GM18870 (cell line): ENCODE data around the gene SH3BP2.

Experiments
- ATAC-seq: cut with Tn5 transposase; IDR thresholded peaks from one replicate; pipeline ENCODE4 v1.9.1; 2021; ENCODE audit warnings: moderate library complexity; ENCODE audit not compliant: unreplicated experiment

Gene SH3BP2

DNA sequence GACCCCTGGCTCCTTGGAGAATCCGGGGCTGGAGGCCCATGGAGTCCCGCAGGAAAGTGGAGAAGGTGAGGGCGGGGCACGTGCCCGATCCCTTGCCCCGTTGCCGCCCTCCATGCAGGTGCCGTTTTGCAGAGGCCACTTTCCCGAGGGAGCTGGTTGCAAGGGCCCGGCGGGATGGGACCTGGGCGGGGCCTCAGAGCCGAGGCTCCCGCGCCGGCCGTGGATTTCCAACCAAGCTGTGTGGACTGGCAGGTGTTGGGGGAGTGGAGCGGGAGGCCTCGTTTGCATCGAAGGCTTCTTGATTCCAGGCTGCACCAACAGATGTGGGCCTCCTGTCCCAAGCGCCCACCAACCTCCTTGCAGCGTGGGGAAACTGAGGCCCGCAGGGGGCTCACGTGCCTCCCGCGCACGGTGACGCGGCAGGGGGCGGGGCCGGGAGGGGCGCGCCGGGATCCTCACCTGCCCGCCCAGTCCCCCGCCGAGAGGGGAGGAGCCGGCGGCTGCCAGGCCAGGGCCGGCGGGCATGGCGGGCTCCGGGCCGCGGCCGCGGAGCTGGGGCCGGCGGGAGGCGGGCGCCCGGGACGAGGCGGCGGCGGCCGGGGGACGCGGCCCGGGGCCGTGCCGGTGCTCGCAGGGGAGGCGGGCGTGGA, 24.9 kb downstream of the SH3BP2 start:
- no peak for ATAC-seq

DNA sequence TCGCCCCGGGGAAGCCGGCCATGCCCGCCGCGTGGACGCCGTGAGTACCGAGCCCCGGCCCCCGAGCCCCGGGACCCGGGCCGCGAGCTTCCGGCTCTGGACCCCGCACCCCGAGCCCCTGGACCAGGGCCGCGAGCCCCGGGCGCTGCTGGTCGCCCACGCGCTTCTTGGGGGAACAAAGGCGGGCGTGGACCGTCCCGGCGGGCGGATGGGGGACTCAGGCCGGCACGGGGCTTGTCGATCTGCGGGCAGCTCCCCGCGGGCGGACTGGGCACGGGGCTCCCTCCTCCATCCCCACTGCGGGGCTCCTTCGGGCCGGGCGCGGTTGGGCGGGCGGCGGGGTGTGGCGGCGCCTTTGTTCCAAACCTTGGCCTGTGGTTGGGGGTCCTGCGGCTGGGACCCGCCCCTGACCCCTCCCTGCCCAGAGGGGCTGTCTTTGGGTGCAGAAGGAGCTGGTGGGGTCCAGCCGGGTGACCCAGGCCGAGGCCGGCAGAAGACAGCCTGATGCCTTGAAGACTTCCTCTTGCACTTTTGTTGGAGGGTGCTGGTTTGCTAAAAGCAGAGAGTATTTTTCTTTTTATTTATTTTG, 25.6 kb downstream of the SH3BP2 start:
- no peak for ATAC-seq

DNA sequence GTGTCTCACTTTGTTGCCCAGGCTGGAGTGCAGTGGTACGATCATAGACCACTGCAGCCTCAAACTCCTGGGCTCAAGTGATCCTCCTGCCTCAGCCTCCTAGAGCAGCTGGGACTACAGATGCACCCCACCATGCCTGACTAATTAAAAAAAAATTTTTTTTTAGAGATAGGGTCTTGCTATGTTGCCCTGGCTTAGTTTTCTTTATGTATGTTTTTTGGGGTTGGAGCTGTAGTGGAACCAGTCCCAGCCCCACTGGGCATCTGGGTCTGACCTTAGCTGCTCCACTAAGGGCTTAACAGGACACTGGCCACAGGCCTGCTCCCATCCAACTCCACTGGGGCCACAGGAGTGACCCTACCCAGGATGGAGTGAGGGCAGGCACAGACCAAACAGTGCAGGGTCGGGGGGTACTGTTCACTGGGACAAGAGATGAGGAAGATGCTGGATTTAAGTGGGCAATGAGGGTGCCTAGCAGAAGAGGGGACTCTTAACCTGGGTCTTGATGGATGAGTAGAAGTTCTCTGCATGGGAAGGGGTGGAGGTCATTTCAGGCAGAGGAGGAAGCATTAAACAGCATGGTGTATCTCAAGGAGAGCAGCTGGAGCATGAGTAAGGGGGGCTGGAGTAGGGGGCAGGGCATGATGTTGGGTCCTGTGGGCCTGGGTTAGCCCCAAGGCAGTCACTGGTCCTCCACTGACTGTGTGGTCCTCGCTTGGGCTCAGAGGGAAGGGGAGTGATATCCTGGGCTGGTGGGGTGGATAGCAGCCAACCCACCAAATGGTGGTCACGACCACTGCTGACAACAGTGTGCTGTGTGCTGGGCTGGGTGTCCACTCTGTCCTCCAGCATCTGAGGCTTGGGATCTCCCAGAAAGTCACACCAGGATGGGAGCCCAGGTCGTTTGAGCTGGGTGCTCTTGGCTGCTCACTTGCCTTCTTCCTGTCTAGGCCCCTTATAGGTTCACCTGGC, 26.6 kb downstream of the SH3BP2 start:
- no peak for ATAC-seq

DNA sequence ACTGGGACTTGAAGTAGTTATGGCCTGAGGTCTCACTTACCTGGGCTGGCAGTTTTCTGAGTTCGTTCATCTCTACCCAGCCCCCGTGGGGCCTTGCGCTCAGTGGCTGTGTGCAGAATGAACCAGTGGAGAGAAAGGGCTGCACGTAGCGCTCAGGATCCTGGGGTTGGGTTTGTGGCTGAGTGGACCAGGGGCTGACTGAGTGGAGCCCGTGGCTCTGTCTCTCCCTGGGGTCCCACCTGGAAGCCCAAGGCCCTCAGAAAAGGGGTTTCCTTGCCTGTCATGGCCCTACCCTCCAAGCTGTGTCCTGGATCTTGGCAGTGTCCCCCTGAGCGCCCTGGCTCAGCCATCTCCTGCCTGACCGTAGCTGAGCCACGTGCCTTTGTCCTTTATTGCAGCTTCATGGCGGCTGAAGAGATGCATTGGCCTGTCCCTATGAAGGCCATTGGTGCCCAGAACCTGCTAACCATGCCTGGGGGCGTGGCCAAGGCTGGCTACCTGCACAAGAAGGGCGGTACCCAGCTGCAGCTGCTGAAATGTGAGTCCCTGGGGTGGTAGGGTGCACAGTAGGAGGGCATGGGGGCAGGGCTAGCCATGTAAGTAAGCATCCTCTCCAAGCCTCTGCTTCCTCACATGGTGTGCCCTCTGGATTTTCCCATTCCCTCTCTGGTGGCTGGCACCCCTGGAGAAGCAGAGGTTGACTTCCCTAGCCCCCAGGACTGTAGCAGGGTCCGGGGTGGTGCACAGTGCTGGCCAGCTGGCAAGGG, 27.5 kb downstream of the SH3BP2 start:
- no peak for ATAC-seq

DNA sequence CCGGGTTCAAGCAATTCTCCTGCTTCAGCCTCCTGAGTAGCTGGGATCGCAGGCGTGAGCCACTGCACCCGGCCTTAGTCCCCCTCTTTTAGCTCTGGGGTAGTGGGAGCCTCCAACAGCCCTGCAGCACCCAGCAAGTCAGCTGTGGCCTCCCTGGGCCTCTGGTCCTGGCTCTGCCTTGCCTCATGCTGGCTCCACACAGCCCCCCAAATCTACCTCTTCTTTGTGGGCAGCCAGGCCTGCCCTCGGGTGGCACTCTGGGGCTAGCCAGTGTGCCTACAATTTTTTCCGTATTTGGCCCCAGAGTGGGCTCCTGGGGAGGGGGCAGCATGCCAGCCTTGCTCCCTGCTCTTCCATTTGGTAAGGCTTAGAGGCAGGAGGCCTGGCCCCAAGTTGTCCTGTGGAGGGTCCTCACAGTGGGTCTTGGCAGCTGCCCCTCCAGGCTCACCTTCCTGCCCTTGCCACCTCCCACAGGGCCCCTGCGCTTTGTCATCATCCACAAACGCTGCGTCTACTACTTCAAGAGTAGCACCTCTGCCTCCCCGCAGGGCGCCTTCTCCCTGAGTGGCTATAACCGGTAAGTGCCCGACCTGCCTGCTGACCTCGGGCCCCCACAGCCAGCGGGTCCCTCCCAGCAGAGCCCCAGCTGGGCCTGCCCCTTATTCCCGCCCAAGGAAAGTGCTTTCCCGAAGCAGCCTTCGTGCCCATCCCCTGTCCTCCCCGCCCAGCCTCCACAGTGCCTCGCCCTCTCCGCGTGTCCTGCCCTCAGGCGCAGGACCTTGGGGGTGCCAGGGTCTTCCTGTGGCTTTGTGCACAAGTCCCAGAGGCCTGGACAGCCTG, 29.8 kb downstream of the SH3BP2 start:
- ATAC-seq = no peak

DNA sequence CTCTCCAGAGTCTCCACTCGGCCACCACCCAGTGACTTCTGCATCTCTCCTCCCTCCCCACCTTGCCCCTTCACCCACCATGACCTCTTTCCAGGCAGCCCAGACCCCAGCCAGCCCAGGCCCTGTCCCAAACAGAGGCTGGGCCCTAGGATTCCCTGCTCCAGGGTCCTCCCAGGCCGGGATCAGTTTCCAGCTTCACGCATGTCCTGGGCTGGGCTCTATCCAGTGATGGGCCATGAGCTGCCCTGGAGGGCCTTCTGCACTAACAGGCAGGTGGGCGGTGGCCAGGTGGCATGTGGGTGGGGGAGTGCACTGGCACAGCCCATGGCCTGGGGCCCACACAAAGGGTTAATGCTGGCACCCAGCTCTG, 30.4 kb downstream of the SH3BP2 start:
- ATAC-seq = no peak

DNA sequence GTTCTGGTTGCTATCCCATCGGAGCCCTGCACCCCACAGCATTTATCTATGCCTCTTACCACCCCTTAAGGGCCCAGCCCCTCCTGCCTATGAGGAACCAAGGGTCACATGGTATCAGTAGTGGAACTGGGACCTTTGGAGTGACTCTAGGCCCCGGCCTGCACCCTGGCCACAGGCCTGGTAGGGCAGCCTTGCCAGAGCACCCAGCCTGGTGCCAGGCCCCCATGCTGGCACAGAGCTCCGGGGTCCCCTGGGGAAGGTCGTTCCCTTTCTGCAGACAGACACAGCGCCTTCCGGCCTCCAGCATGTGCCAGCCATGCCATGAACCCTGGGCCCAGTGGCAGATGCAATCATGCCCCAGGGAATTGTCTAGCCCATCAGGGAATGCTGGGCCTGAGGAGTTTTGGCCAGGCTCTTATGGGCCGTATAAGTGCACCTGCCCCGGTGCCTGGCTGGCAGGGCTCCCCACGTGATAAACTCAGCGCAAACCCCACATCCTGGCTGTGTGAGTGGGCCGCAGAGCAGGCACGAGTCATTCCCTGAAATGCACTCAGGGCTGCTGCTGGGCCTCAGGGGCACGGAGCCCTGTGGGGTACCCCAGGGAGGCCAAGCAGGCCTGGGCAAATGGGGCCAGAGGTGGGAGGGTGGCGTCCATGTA, 30.9 kb downstream of the SH3BP2 start:
- ATAC-seq = no peak

DNA sequence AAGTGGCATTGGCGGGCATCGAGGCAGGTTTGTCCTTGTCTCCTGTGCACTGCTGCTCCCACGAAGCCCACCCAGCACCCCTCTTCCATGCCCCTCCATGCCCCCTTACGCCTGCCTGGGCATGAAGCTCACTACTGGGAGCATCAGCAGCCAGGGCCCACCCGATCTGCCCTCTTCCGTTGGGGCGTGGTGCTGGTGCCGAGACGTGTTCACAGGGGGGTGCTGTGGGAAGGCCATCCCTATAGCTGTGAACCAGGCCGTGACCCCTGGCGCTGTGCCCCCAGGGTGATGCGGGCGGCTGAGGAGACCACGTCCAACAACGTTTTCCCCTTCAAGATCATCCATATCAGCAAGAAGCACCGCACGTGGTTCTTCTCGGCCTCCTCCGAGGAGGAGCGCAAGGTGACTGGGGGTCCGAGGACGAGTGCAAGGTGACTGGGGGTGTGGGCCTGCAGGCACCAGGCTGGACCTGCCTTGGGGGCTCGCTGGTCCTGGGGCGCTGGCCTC, 31.5 kb downstream of the SH3BP2 start:
- no peak for ATAC-seq

DNA sequence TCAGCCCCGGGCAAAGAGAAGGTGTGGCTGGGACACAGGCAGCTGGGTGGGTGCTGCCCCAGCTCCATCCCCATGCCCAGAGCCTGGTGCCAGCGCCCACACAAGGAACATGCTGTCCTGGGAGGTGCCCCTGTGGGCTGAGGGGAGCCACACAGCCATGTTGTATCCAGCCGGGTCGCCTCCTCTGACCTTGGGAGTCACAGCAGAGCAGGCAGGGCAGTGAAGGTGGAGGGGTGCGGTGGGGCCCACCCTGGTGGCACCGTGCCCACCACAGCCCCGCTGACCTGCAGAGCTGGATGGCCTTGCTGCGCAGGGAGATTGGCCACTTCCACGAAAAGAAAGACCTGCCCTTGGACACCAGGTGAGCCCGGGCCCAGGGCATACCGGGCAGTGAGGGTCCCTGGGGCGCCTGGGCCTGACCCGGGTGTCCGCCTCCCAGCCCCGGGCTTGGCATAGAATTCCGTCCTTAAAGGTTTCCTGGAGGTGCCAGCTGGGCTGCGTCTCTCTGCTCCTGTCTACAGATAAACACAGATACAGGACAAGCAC, 32.0 kb downstream of the SH3BP2 start:
- no peak for ATAC-seq

DNA sequence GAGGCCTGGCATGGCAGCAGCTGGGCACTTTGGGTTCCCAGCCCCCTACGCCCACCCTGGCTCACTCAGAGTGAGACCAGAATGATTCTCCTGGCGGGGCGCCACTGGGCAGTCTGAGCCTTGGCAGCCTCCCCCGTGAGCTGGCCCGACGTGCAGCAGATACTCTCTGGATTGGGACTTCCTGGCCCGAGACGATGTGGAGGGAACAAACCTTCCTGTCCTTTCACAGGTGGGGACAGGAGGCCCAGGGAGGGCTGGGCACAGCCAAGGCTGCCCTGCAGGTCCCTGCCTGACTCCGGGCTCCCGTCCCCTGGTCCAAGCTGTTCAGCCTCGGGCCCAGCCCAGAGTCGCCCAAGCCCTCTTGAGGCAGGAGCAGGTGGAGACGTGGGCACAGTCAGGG, 32.9 kb downstream of the SH3BP2 start:
- ATAC-seq = no peak

DNA sequence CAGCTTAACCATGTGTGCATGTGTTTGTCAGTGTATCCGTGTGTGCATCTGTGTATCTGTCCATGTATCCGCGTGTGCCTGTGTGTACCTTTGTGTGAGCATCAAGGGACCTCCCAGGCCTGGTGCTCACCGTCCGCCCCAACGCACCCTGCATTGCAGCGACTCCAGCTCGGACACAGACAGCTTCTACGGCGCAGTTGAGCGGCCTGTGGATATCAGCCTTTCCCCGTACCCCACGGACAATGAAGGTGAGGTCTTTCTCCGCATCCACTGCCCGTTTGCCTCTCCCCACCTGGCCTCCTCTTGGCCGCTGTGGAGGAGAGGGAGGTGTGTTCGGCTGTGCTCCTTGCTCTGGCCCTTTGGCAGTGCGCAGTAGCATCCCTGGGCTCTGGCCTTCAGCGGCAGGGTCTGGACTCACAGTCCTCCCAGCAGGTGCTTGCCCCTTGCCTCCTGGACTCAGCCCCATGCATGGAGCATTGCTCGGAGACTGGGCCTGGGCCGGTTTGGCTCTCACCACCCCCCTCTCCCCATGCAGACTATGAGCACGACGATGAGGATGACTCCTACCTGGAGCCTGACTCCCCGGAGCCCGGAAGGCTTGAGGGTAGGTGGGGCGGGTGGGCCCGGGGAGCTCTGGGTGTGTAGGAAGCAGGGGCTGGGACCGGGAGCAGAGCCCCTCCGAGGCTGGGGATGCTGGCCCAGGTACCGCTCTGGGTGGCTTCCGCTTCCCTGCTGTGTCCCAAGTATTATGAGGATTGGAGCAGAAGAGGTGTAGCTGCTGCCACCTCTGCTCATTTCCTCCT, 34.4 kb downstream of the SH3BP2 start:
- no peak for ATAC-seq

DNA sequence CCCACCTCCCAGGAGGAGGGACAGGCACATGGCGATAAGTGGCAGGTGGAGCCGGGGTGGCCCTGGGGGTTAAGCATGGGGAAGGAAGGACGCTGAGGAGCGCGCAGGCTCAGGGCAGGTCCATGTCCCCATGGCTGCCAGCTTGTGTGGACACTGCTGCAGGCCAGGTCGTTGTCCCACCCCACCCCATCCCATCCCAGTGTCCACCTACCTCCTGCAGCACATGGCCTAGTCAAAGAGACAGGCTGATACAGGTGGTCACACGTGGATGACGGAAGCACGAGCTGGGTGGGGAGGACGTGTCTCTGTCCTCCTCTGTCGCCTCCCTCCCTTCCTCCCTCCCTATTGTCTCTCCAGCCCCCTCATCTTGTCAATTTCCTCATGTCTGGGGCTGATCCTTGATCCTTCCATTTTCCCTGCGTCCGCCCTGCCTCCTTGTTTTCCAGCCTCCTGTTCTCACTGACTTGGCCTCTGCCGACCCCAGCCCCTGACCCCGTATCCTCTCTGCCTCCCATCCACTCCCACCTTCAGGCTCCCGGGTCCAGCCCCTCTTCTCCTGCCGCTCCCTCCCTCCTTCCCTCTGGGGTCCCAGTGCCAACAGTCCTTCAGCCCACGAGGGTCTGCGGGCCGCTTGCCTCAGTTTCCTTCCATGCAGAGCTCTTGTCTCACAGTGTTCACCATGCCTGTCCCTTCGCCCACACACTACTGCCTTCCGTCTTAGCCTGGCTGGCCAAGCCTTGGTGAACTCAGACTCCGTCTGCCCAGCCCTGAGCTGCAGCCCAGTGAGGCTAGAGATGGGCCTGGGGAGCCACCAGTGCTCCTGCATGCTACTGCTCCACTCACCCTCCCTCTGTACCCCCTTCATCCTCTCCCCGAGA, 35.2 kb downstream of the SH3BP2 start:
- ATAC-seq = no peak

DNA sequence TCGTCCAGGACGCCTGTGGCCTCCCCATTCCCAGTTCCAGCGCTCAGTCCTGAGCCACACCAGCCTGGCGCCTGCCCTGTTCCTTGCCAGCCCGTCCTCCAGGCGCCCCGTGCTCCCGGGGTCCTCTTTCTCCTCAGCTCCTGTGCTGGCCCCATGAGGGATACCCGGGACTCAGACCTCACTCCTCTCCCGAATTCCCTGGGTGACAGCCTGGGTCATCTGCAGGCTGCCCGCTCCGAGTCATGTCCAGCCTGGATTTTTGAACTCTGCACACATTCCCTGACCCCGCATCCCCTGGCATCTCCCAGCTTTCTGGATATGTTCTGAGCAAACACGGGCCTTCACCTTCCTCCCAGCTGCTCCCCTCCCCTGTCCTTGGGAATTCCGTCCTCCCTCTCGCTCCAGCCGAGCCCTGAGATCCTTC, 35.9 kb downstream of the SH3BP2 start:
- ATAC-seq = no peak

DNA sequence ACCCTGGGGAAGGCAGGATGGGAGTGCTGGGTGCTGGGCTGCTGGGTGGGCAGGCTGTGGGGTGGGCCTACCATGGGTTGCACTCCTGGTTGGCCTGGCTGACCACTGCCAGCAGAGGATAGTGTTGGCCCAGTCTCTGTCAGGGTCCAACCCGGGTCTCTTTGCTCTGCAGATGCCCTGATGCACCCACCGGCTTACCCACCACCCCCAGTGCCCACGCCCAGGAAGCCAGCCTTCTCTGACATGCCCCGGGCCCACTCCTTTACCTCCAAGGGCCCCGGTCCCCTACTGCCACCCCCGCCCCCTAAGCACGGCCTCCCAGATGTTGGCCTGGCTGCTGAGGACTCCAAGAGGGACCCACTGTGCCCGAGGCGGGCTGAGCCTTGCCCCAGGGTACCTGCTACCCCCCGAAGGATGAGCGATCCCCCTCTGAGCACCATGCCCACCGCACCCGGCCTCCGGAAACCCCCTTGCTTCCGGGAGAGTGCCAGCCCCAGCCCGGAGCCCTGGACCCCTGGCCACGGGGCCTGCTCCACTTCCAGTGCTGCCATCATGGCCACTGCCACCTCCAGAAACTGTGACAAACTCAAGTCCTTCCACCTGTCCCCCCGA, 36.5 kb downstream of the SH3BP2 start:
- ATAC-seq = no peak

DNA sequence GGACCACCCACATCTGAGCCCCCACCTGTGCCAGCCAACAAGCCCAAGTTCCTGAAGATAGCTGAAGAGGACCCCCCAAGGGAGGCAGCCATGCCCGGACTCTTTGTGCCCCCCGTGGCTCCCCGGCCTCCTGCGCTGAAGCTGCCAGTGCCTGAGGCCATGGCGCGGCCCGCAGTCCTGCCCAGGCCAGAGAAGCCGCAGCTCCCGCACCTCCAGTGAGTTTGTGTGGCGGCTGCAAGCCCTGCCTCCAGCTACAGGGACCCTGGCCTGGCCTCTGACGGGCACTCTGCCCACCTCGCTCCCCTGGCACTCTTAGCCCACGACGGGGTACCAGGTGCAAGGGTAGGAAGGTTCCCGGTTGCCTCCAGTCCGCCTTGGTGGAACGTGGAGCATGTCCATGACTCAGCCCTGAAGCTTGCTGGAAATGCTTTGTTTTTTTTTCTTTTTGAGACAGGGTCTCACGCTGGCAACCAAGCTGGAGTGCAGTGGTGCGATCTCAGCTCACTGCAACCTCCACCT, 37.1 kb downstream of the SH3BP2 start:
- no peak for ATAC-seq

DNA sequence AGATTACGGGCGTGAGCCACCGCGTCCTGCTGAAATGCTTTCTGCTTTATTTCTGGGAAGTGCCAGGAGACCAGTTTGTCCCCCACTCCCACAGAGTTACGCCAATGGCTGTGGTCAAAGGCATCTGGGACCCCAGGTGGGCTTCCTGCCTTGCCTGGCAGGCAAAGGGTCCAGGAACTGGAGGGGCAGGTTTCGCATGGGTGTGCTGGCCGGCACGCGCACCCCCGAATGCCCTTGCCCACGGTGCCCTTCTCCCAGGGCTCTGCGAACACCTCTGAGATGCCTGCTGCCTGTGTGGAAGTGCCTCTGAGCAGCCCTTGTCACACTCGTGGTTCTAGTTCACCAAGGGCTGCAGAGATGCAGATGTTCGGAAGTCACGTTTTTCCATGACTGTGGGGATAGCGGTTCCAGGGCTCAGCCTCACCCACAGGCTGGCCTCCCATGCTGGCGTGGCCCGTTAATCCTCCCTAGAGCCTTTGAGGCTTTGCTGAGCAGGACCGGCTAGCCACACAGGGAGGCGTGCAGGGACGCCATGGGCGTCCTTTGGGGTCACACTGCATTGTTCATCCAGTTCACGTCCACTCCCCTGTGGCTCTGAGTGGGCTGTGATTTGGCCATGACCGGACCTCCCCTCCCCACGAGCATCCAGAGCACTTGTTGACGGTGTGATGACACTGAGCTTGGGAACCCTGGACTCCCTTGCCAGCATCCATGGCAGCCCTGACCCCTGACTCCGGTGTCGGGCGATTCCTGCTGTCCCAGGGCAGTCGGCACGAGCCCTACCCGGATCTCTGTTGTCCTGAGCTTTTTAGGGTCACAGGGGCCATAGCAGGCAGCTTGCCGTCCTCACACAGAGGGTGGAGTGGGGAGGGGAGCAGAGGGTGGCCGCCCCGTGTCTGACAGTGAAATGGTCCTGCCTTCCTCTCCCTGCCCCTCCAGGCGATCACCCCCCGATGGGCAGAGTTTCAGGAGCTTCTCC, 38.0 kb downstream of the SH3BP2 start:
- no peak for ATAC-seq
